Keratinocyte (primary cell): ENCODE measurements around the gene BMP15.

Experiments used
- CTCF ChIP-seq, 3 experiments: IDR thresholded peaks in 1 of 3; conservative IDR thresholded peaks in 1 of 3; optimal IDR thresholded peaks in 1 of 3; 2 replicates in 2 of 3; 3 replicates in 1 of 3; pipeline versions ENCODE3 to v1.5.1; 2011; ENCODE audit warnings: low read length in 3 of 3, mild to moderate bottlenecking in 3 of 3, moderate library complexity in 2 of 3, control low read depth in 1 of 3, inconsistent platforms in 1 of 3; ENCODE audit not compliant: insufficient read depth in 2 of 3; ENCODE audit errors: extremely low read depth in 1 of 3
- EZH2 ChIP-seq: IDR thresholded peaks from one replicate; pipeline ENCODE4 v1.6.1; 2012; ENCODE audit warnings: inconsistent platforms, mild to moderate bottlenecking, low read length, moderate library complexity

- TF ChIP-seq CTCF (optimal IDR thresholded peaks at IDR 0.05 in 1 of 3, IDR thresholded peaks at IDR 0.05 in 1 of 3, conservative IDR thresholded peaks at IDR 0.05 in 1 of 3; ENCODE audit: extremely low read depth in 1 of 3, insufficient read depth in 2 of 3, low read length in 3 of 3) = no peak
- TF ChIP-seq EZH2 = no peak
Observed at GRCh38 chrX:50910685-50911176, at the start of gene BMP15.
